ENCODE data around the gene METTL21A. TPM values are rescaled to one million over a fixed set of nuclear protein-coding genes. Genes with fewer than 3 reads are reported as not detected.

Gene METTL21A
- total and polyA plus RNA-seq, 9 of the 15 experiments (the other 6 are each of a cell fraction or from before 2014, with no cell fraction given), result 9.1 to 46.5 (median 37.4) TPM

GRCh38 chr2:207625014-207625907, at the start of gene METTL21A (continued):
- TF ChIP-seq CBFA2T2 (conservative IDR thresholded peaks at IDR 0.05) (no peak), ASH1L (IDR thresholded peaks at IDR 0.05; ENCODE audit: borderline replicate concordance, low read depth, partially characterized antibody) (no peak), ZNF445 (CRISPR knock-in tag; IDR thresholded peaks at IDR 0.05; ENCODE audit: low read depth) (no peak), ZNF707 (CRISPR knock-in tag; conservative IDR thresholded peaks at IDR 0.05) (no peak), FIP1L1 (IDR thresholded peaks at IDR 0.05; ENCODE audit: low read depth, low read length, poor library complexity, severe bottlenecking) (peak; percentile 7), RB1 (IDR thresholded peaks at IDR 0.05; ENCODE audit: low read depth) (peak; percentile 50), ZBTB9 (CRISPR knock-in tag; IDR thresholded peaks at IDR 0.05) (0 out of 2 replicates have a peak, but pooled peaks have one; percentile 17), TAF15 (IDR thresholded peaks at IDR 0.05; ENCODE audit: low read depth, low read length) (no peak), MAZ (CRISPR knock-in tag; conservative IDR thresholded peaks at IDR 0.05 in 1 of 2, IDR thresholded peaks at IDR 0.05 in 1 of 2) (peak; percentile 93 to 95), ZBTB12 (CRISPR knock-in tag; IDR thresholded peaks at IDR 0.05) (0 out of 2 replicates have a peak, but pooled peaks have one; percentile 30), POLR2AphosphoS2 (IDR thresholded peaks at IDR 0.05; ENCODE audit: low read length) (no peak), FOXA1 (IDR thresholded peaks at IDR 0.05; ENCODE audit: borderline replicate concordance) (no peak), PCBP1 (IDR thresholded peaks at IDR 0.05; ENCODE audit: low read depth, low read length, poor library complexity, severe bottlenecking) (peak; percentile 66), CTCF (IDR thresholded peaks at IDR 0.05 in 2 of 3, conservative IDR thresholded peaks at IDR 0.05 in 1 of 3; ENCODE audit: insufficient read depth in 2 of 3, low read depth in 1 of 3, low read length in 3 of 3) (peak; percentile 53 to 54 (median 54))
- TF ChIP-seq, protein P1, sequence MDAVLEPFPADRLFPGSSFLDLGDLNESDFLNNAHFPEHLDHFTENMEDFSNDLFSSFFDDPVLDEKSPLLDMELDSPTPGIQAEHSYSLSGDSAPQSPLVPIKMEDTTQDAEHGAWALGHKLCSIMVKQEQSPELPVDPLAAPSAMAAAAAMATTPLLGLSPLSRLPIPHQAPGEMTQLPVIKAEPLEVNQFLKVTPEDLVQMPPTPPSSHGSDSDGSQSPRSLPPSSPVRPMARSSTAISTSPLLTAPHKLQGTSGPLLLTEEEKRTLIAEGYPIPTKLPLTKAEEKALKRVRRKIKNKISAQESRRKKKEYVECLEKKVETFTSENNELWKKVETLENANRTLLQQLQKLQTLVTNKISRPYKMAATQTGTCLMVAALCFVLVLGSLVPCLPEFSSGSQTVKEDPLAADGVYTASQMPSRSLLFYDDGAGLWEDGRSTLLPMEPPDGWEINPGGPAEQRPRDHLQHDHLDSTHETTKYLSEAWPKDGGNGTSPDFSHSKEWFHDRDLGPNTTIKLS (IDR thresholded peaks at IDR 0.05; ENCODE audit: borderline replicate concordance, low read depth), result peak; percentile 97
- TF ChIP-seq, protein P2, sequence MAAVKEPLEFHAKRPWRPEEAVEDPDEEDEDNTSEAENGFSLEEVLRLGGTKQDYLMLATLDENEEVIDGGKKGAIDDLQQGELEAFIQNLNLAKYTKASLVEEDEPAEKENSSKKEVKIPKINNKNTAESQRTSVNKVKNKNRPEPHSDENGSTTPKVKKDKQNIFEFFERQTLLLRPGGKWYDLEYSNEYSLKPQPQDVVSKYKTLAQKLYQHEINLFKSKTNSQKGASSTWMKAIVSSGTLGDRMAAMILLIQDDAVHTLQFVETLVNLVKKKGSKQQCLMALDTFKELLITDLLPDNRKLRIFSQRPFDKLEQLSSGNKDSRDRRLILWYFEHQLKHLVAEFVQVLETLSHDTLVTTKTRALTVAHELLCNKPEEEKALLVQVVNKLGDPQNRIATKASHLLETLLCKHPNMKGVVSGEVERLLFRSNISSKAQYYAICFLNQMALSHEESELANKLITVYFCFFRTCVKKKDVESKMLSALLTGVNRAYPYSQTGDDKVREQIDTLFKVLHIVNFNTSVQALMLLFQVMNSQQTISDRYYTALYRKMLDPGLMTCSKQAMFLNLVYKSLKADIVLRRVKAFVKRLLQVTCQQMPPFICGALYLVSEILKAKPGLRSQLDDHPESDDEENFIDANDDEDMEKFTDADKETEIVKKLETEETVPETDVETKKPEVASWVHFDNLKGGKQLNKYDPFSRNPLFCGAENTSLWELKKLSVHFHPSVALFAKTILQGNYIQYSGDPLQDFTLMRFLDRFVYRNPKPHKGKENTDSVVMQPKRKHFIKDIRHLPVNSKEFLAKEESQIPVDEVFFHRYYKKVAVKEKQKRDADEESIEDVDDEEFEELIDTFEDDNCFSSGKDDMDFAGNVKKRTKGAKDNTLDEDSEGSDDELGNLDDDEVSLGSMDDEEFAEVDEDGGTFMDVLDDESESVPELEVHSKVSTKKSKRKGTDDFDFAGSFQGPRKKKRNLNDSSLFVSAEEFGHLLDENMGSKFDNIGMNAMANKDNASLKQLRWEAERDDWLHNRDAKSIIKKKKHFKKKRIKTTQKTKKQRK (IDR thresholded peaks at IDR 0.05; ENCODE audit: borderline replicate concordance, low read depth, low read length), result no peak

All from K562 (cell line).